ENCODE results near the gene KRT17. TPM values are rescaled to one million over a fixed set of nuclear protein-coding genes. Genes with fewer than 3 reads are reported as not detected.
"Not testable (repeated sequence)": the region's sequence is repeated elsewhere in the genome, so short reads cannot be mapped to it uniquely, and the experiment has no call there.

KRT17 gene
- total RNA-seq, 1 experiment from 2014 or later = not detected

DNA sequence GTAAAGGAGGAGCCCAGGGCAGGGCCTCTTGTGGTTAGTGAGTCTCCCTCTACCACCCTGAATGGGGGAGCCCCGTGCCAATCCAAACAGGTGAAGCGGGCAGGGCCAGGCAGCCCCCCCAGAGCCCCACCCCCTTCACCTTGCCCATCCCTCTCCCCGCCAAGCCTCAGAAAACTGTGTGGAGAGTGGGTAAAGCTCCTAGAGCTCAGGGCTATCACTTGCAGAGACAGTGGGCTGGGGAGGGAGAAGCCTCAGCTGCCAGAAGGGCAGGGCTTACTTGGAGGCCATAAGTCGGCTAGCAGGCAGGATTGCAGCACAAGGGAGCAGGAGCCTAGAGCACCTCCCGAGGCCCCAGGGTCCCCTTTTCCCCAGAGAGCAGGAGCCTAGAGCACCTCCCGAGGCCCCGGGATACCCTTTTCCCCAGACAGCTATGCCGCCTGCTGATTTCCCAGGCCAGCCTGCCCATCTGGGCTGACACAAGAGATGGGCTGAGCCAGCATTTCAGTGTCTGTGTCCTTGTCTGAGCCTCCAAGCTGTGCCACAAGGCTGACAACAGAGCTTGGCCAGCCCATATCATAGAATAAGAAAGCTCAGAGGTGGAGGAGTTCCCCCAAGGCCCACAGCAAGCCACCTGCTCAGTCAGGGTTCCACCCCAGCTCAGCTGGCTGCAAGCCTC is 30.9 kb downstream of the KRT17 start:
- H3K36me3 ChIP-seq = no peaks in the 10 kb centered on the region
- no peak overlapping the region for H3K4me3 ChIP-seq
- H3K27me3 ChIP-seq = no peaks in the 10 kb centered on the region
- DNase-seq = no peak
- no peaks in the 10 kb centered on the region for H3K9me3 ChIP-seq

GRCh38 chr17:41592601-41593305 is 31.6 kb downstream of the KRT17 start:
- H3K27me3 ChIP-seq = no peaks in the 10 kb centered on the region
- no peaks in the 10 kb centered on the region for H3K9me3 ChIP-seq
- H3K4me3 ChIP-seq = no peak overlapping the region
- DNase-seq = no peak
- no peaks in the 10 kb centered on the region for H3K36me3 ChIP-seq

GRCh38 chr17:41589301-41589700 is 35.1 kb downstream of the KRT17 start:
- Histone ChIP-seq H3K9me3 (no peaks in the 10 kb centered on the region), H3K27me3 (no peaks in the 10 kb centered on the region), H3K36me3 (no peaks in the 10 kb centered on the region), H3K4me3 (no peak overlapping the region)
- no peak for DNase-seq

- peak; percentile 84 for DNase-seq
- no peaks in the 10 kb centered on the region for H3K36me3 ChIP-seq
- H3K9me3 ChIP-seq = no peaks in the 10 kb centered on the region
- H3K27me3 ChIP-seq = no peaks in the 10 kb centered on the region
- no peak overlapping the region for H3K4me3 ChIP-seq
Observed at GRCh38 chr17:41588126-41588810, 36.1 kb downstream of the KRT17 start.

DNA sequence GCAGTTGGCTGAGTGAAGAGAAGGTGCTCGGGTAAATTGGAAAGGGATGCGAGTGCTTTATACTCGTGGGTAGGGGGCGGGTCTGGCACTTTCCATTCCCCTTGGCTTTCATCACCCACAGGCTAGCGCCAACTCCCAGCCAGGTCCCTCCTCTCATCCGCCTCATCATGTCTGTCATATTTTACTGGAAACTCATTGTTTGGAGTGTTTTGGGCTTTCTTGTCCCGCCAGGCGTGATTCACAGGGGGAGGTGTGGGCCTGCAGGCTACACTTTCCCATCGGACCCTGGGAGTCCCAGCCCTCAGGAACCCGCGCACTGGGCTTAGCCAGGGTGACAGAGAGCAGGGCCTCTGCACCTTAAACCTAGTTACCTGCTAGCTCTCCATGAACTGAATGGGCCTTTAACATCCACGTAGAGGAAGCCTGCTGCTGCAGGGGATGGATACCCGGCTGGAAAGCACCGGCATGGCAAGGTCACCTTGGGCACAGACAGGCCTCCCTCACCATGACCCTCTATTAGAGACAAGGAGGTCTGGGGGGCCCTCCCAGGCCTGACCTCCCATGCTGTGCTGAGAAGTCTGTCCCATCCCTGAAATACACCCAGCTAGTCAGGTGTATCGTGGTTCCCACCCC is 37.4 kb downstream of the KRT17 start, which contains the start of gene KRT14:
Gene KRT14, minus strand, starts transcription at position 33 of the 633 bp plus-strand sequence. CDS start 61 bp downstream, outside the sequence.
- DNase-seq = peak; percentile 34
- Histone ChIP-seq H3K4me3 (no peak within 1 kb of the TSS), H3K9me3 (no peaks in the 10 kb centered on the region), H3K36me3 (no peaks in the 10 kb centered on the region), H3K27me3 (no peaks in the 10 kb centered on the region)

DNA sequence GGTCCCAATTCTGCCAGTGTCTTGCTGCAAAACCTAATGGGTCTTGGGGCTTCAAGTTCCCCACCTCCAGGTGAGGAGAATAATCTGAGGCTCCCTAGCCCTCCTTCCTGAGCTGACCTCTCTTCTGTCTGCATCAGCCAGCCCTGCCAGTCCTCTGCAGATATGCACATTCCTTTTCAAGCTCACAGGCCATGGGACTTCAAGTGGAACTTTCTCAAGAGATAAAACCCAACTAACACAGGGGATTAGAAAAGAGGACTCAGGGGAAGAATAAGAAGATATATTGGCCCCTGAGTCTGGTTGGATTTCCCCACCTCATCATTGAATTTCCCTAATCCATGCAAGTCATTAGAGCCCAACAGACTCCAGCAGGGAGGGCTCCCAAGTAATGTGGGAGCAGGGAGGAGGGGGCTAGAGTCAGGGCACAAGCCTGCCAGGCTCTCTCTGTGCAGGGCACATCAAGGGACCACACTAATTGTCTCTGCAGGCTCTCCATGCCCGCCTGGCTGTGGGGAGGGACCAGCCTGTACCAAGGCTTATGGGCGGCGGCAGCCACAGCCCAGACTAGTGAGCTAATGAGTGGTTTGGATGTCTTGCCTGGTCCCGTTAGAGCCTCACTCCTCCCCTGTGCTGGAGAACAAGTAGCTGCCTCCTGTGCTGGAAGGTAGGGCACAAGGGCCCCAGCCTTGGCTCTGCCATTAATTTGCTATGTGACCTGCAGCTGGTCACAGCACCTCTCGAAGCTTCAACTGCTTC is 38.9 kb downstream of the KRT17 start:
- H3K36me3 ChIP-seq = no peaks in the 10 kb centered on the region
- DNase-seq = no peak
- H3K4me3 ChIP-seq = no peak overlapping the region
- no peaks in the 10 kb centered on the region for H3K9me3 ChIP-seq
- H3K27me3 ChIP-seq = no peaks in the 10 kb centered on the region

DNA sequence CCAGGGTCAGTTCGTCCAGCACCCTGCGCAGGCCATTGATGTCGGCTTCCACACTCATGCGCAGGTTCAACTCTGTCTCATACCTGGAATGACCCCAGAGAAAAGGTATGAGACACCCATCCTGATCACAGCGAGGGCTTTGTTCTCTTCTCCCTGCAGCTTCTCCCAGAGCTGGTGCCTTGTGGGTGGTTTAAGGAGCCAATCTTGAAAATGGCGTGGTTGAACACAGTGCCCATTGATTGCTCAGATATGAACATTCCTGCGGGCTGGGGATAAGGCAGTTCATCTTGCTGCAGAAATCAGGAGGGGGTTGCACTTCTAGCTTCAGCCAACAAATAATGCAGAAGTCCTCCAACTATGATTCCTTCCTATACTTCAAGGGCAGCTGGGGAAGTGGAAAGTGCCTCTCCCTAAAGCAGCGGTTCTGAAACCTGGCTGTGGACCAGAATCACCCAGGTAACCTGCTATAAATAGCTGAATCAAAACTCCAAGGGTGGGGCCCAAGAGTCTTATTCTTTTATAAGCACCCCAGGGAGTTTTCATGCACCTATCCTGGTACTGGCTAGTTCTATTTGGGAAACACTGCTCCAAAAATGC is 39.9 kb downstream of the KRT17 start:
- not testable (repeated sequence) for H3K36me3 ChIP-seq, H3K27me3 ChIP-seq, H3K9me3 ChIP-seq, DNase-seq, H3K4me3 ChIP-seq

DNA sequence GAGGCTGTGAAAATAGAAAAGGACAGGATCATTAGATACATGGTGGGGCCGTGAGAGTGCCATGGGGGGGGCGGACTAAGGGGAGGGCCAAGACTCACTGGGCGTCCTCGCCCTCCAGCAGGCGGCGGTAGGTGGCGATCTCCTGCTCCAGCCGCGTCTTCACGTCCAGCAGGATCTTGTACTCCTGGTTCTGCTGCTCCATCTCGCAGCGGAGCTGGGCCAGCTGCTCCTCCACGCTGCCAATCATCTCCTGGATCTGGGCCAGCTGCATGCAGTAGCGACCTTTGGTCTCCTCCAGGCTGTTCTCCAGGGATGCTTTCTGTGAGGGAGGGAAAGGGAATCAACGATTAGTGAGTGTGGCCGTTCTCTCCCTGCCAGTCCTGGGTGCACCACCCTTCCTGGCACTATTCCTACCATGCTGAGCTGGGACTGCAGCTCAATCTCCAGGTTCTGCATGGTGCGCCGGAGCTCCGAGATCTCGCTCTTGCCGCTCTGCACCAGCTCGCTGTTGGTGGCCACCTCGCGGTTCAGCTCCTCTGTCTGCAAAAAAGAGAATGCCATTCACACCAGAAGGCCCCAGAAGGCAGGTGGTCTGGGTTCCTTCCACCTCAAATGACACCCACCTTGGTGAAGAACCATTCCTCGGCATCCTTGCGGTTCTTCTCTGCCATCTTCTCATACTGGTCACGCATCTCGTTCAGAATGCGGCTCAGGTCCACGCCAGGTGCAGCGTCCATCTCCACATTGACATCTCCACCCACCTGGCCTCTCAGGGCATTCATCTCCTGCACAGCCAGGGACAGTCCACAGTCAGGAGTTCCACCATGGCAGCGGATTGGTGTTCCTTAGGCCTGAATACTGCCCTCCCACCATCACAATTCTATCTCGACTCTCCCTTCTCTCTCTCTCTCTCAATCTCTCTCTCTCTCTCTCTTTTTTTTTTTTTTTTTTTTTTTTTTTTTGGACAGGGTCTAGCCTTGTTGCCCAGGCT is 40.9 kb downstream of the KRT17 start:
- H3K9me3 ChIP-seq = no peaks in the 10 kb centered on the region
- no peaks in the 10 kb centered on the region for H3K36me3 ChIP-seq
- no peaks in the 10 kb centered on the region for H3K27me3 ChIP-seq
- DNase-seq = no peak
- no peak overlapping the region for H3K4me3 ChIP-seq

- not testable (repeated sequence) for H3K9me3 ChIP-seq, H3K4me3 ChIP-seq, H3K36me3 ChIP-seq, DNase-seq, H3K27me3 ChIP-seq
Observed at GRCh38 chr17:41582061-41582968, 42.1 kb downstream of the KRT17 start.

- no peaks in the 10 kb centered on the region for H3K9me3 ChIP-seq
Observed at GRCh38 chr17:41581366-41582060, 42.9 kb downstream of the KRT17 start.

DNA sequence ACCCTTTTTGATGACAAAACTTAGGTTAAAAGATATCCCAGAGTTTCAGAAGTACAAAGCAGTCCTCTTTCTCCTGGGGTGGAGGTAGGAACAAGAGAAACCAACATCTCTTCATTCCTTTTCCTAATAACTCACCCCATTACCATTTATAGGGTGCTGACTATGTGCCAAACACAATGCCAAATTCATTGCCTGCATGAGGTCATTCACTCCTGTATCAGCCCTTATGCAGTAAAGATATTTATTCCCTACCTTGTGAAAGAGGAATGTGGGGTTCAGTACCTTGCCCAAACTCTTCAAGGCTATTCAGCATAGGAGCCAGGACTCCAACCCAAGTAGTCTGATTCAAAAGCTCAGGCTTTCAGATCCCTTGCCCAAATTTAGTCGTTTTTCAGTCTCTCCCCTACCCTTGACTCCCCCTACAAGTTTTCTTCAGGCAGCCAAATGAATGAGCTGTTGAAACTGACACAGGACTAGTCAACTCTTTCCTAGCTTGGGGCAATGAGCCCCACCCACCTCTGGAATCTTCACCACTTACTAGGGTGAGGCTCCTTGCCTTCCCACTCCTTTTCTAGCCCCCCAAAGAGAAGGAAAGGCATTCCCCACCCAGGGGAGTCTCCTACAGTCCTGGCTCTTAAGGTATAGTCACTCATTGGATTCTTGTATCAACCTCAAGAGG is 43.5 kb downstream of the KRT17 start:
- Histone ChIP-seq H3K27me3 (no peaks in the 10 kb centered on the region), H3K36me3 (no peaks in the 10 kb centered on the region), H3K4me3 (no peak overlapping the region), H3K9me3 (no peaks in the 10 kb centered on the region)
- DNase-seq = no peak

More at GRCh38 chr17:41581366-41582060, 42.9 kb downstream of the KRT17 start:
- H3K36me3 ChIP-seq = no peaks in the 10 kb centered on the region
- DNase-seq = no peak
- H3K4me3 ChIP-seq = no peak overlapping the region
- no peaks in the 10 kb centered on the region for H3K27me3 ChIP-seq

DNA sequence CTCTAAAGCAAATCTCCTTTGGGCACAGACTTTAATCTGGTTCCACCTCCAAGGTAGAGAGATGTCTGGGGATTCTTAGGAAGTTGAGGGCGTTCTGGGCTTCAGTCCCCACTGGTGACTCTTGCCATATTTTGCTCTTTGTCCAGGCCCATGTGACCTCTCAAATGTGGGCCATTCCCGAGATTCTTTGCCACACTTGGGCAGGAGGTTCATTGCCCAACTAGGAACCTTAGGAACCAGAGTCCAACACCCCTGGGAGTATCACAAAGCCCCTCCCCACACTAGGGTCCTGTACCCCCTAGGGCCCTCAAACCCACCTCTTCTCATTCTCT is 44.2 kb downstream of the KRT17 start:
- H3K27me3 ChIP-seq = no peaks in the 10 kb centered on the region
- H3K9me3 ChIP-seq = no peaks in the 10 kb centered on the region
- no peaks in the 10 kb centered on the region for H3K36me3 ChIP-seq
- H3K4me3 ChIP-seq = no peak overlapping the region
- no peak for DNase-seq

DNA sequence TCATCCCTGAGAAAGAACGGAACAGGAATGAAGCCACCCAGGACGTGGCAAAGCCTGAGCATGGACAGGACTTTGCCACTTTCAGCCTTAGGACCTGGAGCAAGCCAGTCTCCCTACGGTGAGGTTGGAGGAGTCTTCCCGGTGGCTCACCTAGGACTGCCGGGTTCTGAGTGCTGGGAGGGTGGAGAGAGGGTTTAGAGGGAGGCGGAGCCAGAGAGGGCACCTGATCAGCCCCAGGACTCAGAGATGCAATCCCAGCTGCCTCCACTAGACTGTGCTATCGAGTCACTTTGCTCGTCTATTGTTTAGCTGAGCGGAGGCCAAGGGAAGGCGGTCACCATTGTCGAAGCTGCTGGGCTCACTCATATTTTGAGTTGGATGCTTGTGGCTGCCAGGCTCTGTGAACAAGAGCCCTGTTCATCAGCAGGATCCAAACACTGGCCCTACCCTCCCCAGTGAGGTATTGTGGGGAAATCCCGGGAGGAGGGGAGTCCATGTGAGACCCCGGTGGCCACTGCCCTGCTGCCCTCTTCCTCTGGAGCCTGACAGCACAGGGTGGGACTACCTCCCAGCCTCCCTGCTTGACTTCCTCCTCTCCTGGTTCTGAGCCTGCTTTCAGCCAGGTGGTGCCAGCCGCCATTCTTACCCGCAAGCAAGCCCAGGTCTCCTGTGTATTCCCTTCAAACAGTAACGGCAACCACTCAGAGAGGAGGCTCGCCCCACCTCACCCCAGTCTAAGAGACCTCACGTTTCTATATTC is 44.7 kb downstream of the KRT17 start:
- Histone ChIP-seq H3K9me3 (no peaks in the 10 kb centered on the region), H3K4me3 (no peak overlapping the region)

More for the DNA sequence above, 44.7 kb downstream of the KRT17 start:
- no peaks in the 10 kb centered on the region for H3K27me3 ChIP-seq
- DNase-seq = peak; percentile 83
- H3K36me3 ChIP-seq = no peaks in the 10 kb centered on the region

All from MG63 (cell line).